GM23338 (cell line): Measurements from ENCODE around the gene POLD4. TPM values are rescaled to one million over a fixed set of nuclear protein-coding genes. Genes with fewer than 3 reads are reported as not detected.

Experiments used
- ATAC-seq: fragments of 200-7000 bp; cut with Tn5 transposase; 3 replicates; pipeline ENCODE4 v1.9.1; 2020
- DNase-seq: peaks from one replicate; pipeline ENCODE4 v3.0.0-alpha.2; 2015; ENCODE audit warnings: low spot score
- H2AFZ ChIP-seq: fragments of 200-600 bp; sonication (generic); 2 replicates; pipeline ENCODE4 v1.8.0; 2016; ENCODE audit warnings: antibody characterized with exemption, mild to moderate bottlenecking, moderate library complexity
- H3F3A ChIP-seq: fragments of 200-600 bp; sonication (generic); replicated peaks from 2 replicates; pipeline ENCODE4 v1.8.0; 2017; ENCODE audit warnings: antibody characterized with exemption, mixed run types, low read depth
- H3K27ac ChIP-seq: fragments of 200-600 bp; sonication (generic); 2 replicates; pipeline ENCODE4 v1.6.1; 2016; ENCODE audit warnings: low read depth
- H3K27me3 ChIP-seq: fragments of 200-600 bp; sonication (generic); 2 replicates; pipeline ENCODE4 v1.8.0; 2016; ENCODE audit warnings: mild to moderate bottlenecking, mixed run types, moderate library complexity; ENCODE audit not compliant: insufficient read depth
- H3K36me3 ChIP-seq: fragments of 200-600 bp; sonication (generic); 2 replicates; pipeline ENCODE4 v1.8.0; 2016; ENCODE audit warnings: mild to moderate bottlenecking; ENCODE audit not compliant: insufficient read depth
- H3K4me1 ChIP-seq: fragments of 200-600 bp; sonication (generic); 2 replicates; pipeline ENCODE4 v1.8.0; 2016; ENCODE audit warnings: mild to moderate bottlenecking, moderate library complexity; ENCODE audit not compliant: insufficient read depth
- H3K4me2 ChIP-seq: fragments of 200-600 bp; sonication (generic); 2 replicates; pipeline ENCODE4 v1.7.1; 2017; ENCODE audit warnings: mixed run types
- H3K4me3 ChIP-seq: fragments of 200-600 bp; sonication (generic); 2 replicates; pipeline ENCODE4 v1.6.1; 2016; ENCODE audit warnings: mixed run types
- H3K79me2 ChIP-seq: fragments of 200-600 bp; sonication (generic); replicated peaks from 2 replicates; pipeline ENCODE4 v1.8.0; 2017; ENCODE audit warnings: mild to moderate bottlenecking; ENCODE audit not compliant: insufficient read depth
- H3K9me2 ChIP-seq: fragments of 200-600 bp; sonication (generic); 2 replicates; pipeline ENCODE4 v1.8.0; 2017; ENCODE audit not compliant: insufficient read depth
- H4K20me1 ChIP-seq: fragments of 200-600 bp; sonication (generic); replicated peaks from 2 replicates; pipeline ENCODE4 v1.8.0; 2017; ENCODE audit warnings: mild to moderate bottlenecking; ENCODE audit not compliant: insufficient read depth
- H3K27ac Mint-ChIP-seq: 2 replicates; pipeline ENCODE4 v1.8.0; 2020; ENCODE audit warnings: inconsistent platforms, mild to moderate bottlenecking, moderate library complexity, mixed read lengths
- H3K27me3 Mint-ChIP-seq: 3 replicates; pipeline ENCODE4 v1.8.0; 2022; ENCODE audit warnings: low read depth, mild to moderate bottlenecking, moderate library complexity, mixed read lengths, inconsistent platforms; ENCODE audit not compliant: insufficient read depth, poor library complexity
- H3K36me3 Mint-ChIP-seq: 3 replicates; pipeline ENCODE4 v1.8.0; 2021; ENCODE audit warnings: low read depth, mild to moderate bottlenecking, inconsistent platforms, moderate library complexity, mixed read lengths
- H3K4me1 Mint-ChIP-seq: 3 replicates; pipeline ENCODE4 v1.8.0; 2020; ENCODE audit warnings: mild to moderate bottlenecking, inconsistent platforms, mixed read lengths
- H3K4me3 Mint-ChIP-seq: 3 replicates; pipeline ENCODE4 v1.8.0; 2021; ENCODE audit warnings: moderate library complexity, mild to moderate bottlenecking, inconsistent platforms, mixed read lengths
- H3K9me3 Mint-ChIP-seq: 3 replicates; pipeline ENCODE4 v1.8.0; 2020; ENCODE audit warnings: moderate library complexity, mild to moderate bottlenecking, inconsistent platforms, mixed read lengths
- ETS1 ChIP-seq: IDR thresholded peaks from 2 replicates; pipeline ENCODE4 v1.6.1; 2016; ENCODE audit warnings: antibody characterized with exemption
- EZH2 ChIP-seq: fragments of 200-600 bp; sonication (generic); IDR thresholded peaks from one replicate; pipeline ENCODE4 v1.8.0; 2017; ENCODE audit warnings: antibody characterized with exemption, mild to moderate bottlenecking, low read depth; ENCODE audit not compliant: unreplicated experiment
- EZH2phosphoT487 ChIP-seq: fragments of 200-600 bp; sonication (generic); IDR thresholded peaks from one replicate; pipeline ENCODE4 v1.8.1; 2018; ENCODE audit warnings: antibody characterized with exemption; ENCODE audit not compliant: unreplicated experiment
- JUNB ChIP-seq: IDR thresholded peaks from one replicate; pipeline ENCODE4 v1.6.1; 2016; ENCODE audit warnings: antibody characterized with exemption; ENCODE audit not compliant: unreplicated experiment
- NANOG ChIP-seq: IDR thresholded peaks from 2 replicates; pipeline ENCODE4 v1.6.1; 2016; ENCODE audit warnings: antibody characterized with exemption, borderline replicate concordance
- POLR2AphosphoS5 ChIP-seq: IDR thresholded peaks from 2 replicates; pipeline ENCODE4 v1.6.1; 2016; ENCODE audit warnings: antibody characterized with exemption, low read depth
- STAT1 ChIP-seq: IDR thresholded peaks from one replicate; pipeline ENCODE4 v1.6.1; 2016; ENCODE audit warnings: antibody characterized with exemption; ENCODE audit not compliant: unreplicated experiment
- ZNF114 ChIP-seq: fragments of 250-450 bp; sonication (Bioruptor Pico); IDR thresholded peaks from 2 replicates; pipeline ENCODE4 v1.5.0; 2020; ENCODE audit warnings: mild to moderate bottlenecking, moderate library complexity
- ZNF331 ChIP-seq: fragments of 250-450 bp; sonication (Bioruptor Pico); IDR thresholded peaks from 2 replicates; pipeline ENCODE4 v1.5.0; 2020; ENCODE audit warnings: low read depth, mild to moderate bottlenecking, moderate library complexity
- polyA plus RNA-seq: library from polyadenylated mRNA; unstranded; fragments of >200 nt; fragmentation: Nextera tagmentation; extraction: Ambion mirVana; gene quantifications from 2 replicates; pipeline ENCODE4 v1.2.1, GENCODE V29; 2016
- total RNA-seq: library from RNA; depleted of rRNA; stranded (reverse); fragments of >200 nt; shearing (Covaris generic); gene quantifications from 2 replicates; pipeline ENCODE4 v1.2.3, GENCODE V29; 2014
- TF ChIP-seq, protein P1 (sequence below): IDR thresholded peaks from one replicate; pipeline ENCODE4 v1.6.1; 2018; ENCODE audit warnings: antibody characterized with exemption; ENCODE audit not compliant: unreplicated experiment
- TF ChIP-seq, protein P2 (sequence below), 2 experiments: fragments of 200-600 bp in 1 of 2; sonication (generic) in 1 of 2; conservative IDR thresholded peaks; 2 replicates each; pipeline versions ENCODE4 v1.5.1 to v1.6.1; 2016 to 2017; ENCODE audit warnings: antibody characterized with exemption in 2 of 2, low read depth in 2 of 2, mild to moderate bottlenecking in 2 of 2, moderate library complexity in 1 of 2

The POLD4 gene
- total and polyA plus RNA-seq, 2 experiments from 2014 or later = 16.2 to 23.0 TPM

DNA sequence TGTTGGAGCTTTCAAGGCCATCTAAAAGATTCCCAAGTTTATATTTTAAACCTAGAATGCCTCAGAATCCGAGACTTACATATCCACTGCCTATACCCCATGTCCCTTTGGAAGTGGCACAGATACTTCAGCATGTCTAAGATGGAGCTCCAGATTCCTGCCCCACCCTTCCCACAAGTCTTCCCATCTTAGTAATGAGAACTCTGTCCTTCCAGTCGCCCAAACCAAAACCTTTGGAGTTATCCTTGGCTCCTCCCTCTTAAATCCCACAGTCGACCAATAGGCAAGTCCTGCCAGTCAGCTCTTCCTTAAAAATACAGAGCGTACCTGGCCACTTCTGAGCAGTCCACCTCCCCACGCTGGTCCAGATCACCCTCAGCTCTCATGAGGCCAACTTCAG is 4.3 kb downstream of the POLD4 start (continued):
- TF ChIP-seq NANOG (no peak), JUNB (no peak), ZNF331 (CRISPR knock-in tag) (no peak), ETS1 (no peak)
- TF ChIP-seq, protein P1, sequence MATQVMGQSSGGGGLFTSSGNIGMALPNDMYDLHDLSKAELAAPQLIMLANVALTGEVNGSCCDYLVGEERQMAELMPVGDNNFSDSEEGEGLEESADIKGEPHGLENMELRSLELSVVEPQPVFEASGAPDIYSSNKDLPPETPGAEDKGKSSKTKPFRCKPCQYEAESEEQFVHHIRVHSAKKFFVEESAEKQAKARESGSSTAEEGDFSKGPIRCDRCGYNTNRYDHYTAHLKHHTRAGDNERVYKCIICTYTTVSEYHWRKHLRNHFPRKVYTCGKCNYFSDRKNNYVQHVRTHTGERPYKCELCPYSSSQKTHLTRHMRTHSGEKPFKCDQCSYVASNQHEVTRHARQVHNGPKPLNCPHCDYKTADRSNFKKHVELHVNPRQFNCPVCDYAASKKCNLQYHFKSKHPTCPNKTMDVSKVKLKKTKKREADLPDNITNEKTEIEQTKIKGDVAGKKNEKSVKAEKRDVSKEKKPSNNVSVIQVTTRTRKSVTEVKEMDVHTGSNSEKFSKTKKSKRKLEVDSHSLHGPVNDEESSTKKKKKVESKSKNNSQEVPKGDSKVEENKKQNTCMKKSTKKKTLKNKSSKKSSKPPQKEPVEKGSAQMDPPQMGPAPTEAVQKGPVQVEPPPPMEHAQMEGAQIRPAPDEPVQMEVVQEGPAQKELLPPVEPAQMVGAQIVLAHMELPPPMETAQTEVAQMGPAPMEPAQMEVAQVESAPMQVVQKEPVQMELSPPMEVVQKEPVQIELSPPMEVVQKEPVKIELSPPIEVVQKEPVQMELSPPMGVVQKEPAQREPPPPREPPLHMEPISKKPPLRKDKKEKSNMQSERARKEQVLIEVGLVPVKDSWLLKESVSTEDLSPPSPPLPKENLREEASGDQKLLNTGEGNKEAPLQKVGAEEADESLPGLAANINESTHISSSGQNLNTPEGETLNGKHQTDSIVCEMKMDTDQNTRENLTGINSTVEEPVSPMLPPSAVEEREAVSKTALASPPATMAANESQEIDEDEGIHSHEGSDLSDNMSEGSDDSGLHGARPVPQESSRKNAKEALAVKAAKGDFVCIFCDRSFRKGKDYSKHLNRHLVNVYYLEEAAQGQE = no peak

DNA sequence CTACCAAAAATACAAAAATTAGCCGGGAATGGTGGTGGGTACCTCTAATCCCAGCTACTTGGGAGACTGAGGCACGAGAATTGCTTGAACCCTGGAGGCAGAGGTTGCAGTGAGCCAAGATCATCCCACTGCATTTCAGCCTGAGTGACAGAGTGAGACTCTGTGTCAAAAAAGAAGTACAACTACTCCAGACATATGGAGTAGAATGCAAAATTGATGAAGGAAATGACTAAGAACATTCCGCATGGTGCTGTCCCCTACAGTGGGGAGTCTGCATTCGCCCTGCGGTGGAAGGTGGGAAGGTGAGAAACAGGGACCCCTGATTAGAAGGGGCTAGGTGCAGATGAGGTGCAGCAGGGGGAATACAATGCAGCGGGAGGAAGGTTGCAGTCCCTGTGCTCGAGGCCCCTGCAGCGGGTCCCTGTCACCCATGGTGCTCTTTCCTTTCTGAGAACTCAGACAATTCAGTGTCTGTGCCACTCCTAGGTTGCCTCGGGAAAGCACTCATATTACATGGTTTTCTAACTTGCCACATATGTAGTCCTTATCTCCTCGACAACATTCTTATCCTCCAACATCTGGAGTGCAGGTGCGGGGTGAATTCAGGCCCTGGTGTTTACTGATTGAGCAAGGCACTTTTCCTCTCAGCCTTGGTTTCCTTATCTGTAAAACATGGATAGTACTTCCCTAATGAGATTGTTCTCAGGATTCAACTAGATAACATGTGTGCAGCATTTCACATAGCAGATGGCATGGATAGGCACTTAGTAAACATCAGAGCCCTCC is 5.2 kb downstream of the POLD4 start:
- Histone ChIP-seq H3K4me1 (no peaks in the 10 kb centered on the region; the same call in 1 of the 2 replicates), H3F3A (0 out of 2 replicates have a peak, but pooled peaks cover 6% of the 10 kb centered on the region), H3K27me3 (no peaks in the 10 kb centered on the region), H3K4me2 (no peak overlapping the region), H3K9me2 (no peaks in the 10 kb centered on the region), H3K36me3 (no peaks in the 10 kb centered on the region), H3K4me3 (no peak overlapping the region), H3K79me2 (no peaks in the 10 kb centered on the region), H4K20me1 (no peaks in the 10 kb centered on the region; the same call in 1 of the 2 replicates), H3K27ac (no peak overlapping the region), H2AFZ (no peak overlapping the region)
- Mint-ChIP-seq H3K27ac (no peak overlapping the region), H3K27me3 (peaks cover 6% of the 10 kb centered on the region), H3K4me1 (peaks cover 15% of the 10 kb centered on the region; the same call in 2 of the 3 replicates), H3K4me3 (no peak overlapping the region), H3K9me3 (no peaks in the 10 kb centered on the region), H3K36me3 (no peaks in the 10 kb centered on the region)
- ATAC-seq (no peak), DNase-seq (no peak)
- TF ChIP-seq EZH2 (no peak), ZNF114 (no peak), EZH2phosphoT487 (no peak), JUNB (no peak), STAT1 (no peak), ETS1 (no peak), ZNF331 (CRISPR knock-in tag) (no peak), POLR2AphosphoS5 (no peak)
- TF ChIP-seq, protein P2, sequence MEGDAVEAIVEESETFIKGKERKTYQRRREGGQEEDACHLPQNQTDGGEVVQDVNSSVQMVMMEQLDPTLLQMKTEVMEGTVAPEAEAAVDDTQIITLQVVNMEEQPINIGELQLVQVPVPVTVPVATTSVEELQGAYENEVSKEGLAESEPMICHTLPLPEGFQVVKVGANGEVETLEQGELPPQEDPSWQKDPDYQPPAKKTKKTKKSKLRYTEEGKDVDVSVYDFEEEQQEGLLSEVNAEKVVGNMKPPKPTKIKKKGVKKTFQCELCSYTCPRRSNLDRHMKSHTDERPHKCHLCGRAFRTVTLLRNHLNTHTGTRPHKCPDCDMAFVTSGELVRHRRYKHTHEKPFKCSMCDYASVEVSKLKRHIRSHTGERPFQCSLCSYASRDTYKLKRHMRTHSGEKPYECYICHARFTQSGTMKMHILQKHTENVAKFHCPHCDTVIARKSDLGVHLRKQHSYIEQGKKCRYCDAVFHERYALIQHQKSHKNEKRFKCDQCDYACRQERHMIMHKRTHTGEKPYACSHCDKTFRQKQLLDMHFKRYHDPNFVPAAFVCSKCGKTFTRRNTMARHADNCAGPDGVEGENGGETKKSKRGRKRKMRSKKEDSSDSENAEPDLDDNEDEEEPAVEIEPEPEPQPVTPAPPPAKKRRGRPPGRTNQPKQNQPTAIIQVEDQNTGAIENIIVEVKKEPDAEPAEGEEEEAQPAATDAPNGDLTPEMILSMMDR (conservative IDR thresholded peaks at IDR 0.05; ENCODE audit: low read depth in 2 of 2) = no peak
- TF ChIP-seq, protein P1 = no peak
